HG02973 (cell line): ENCODE data around the gene MSI2.

Experiments used
- ATAC-seq: cut with Tn5 transposase; IDR thresholded peaks from one replicate; pipeline ENCODE4 v1.9.1; 2021; ENCODE audit warnings: moderate library complexity; ENCODE audit not compliant: unreplicated experiment

The MSI2 gene

DNA sequence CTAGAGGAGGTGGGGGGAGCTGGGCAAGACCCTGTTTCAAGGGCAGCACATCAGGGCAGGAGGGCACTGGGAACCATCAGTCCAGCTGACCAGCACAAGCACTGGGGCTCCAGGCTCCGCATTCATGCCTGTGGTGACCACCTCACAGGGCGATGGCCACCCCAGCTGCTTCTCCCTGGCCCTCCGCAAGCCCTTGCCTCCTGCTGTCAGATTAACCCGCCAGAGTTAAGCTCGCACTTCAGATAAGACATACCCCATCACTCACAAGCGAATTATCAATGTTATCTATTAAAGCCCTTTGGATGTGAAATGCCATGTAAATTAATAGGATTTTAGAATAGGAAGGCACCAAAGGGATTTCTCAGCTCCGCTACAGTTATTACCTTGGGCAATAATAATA lies 383.8 kb downstream of the MSI2 start:
- ATAC-seq = no peak

GRCh38 chr17:57641761-57642160 lies 385.4 kb downstream of the MSI2 start:
- no peak for ATAC-seq

DNA sequence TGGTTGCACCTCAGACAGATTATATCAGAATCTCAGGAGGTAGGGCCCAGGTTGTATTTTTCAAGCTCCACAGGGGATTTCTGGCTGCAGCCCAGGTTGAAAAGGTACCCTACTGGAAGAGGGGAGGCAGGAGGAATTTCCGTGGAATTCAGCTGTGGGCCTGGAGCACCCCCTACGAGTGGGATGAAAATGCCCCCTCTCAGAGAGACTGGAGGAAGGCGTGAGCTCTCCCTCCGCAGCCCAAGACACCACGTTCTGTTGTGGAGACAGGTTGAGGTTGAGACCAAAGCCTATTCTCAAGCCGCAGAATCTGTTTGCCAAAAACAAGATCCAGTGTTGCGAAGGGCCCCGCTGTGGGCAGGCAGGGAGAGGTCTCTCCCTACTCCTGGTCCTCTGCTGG lies 386.7 kb downstream of the MSI2 start:
- ATAC-seq = no peak

DNA sequence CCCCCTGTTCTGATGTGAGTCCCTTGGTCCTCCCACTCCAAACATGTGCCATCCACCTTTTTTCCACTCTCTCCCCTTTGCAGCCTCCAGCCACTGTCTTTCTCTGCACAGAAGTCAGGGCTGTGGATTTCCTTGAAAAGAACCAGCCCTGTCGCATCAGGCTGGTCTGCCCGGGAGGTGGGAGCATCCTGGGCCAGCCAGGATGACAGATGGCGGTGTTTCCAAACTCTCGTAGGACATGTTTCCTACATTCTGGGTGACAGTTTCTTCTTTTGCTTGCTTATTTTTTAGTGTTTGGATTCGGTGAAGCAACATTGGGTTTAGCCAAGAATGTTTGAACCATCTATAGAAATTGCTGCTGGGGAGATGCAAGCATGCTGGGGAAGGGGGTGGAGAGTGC lies 388.0 kb downstream of the MSI2 start:
- ATAC-seq = no peak

DNA sequence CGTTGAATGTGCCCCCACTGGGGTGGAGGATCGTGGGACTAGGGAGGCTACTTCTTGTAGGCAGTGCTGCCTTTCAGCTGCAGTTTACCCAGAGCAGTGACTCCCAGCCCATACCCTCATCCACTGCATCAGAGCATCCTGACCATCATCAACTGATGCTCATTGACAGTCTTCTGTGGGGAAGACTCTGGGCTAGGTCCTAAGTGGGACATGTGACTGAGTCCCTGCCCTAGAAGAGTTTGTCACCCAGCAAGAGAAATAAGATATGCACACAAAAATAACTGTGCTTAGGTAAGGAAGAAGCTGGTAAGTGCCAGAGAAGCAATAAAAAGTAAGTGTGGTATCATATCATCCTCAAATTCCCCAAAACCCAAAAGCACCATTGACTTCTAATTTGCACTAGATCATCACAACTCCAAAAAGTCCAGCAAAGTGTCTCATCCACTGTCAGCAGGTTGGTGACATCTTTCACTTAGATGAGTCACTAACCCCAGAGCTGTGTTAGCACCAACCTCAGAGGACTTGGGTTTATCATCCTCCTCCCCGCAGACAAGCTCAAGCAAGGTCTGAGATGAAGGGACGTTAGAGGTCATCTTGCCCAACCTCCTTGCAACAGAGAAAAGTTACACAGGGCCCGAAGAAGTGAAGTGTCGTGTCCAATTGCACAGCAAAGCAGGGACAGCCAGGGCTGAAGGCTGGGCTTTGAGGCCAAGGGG lies 389.8 kb downstream of the MSI2 start:
- no peak for ATAC-seq

- no peak for ATAC-seq
These were observed 392.4 kb downstream of the MSI2 start for GRCh38 chr17:57648720-57649119.

GRCh38 chr17:57649191-57649590 lies 392.9 kb downstream of the MSI2 start:
- no peak for ATAC-seq

DNA sequence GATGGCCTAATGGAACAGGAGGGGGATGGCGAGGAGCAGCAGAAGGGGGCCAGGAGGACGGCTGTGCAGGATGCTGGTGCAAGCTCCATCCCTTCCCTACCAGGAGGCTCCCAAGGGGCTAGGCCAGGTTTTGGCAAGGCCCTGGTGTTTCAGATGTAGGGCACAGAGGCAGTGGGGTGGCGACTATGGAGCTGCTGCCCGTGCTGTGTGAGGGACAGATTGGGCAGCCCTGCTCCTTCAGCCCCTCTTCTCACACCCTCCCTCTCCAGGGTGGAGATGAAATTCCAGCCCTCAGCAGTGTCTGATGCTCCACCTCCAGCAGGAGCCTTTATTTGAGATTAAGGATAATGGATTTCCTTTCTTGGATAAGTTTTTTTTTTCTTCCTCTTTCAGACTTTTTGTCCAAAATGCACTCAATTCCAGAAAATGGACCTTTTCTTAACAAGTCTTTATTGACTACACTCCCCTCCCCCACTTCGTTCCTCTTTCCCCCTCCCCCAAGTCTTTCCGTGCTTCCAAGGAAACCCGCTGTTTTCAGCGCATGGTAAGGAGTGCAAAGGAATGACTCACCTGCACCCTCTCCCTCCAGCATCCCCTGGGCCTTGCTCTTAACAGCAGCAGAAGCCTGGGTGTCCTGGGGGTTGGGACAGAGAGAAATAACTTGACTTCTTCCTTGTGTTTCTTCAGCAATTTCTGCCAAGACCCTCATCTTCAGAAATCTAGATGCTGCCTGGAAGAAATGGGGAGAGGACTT lies 393.6 kb downstream of the MSI2 start:
- ATAC-seq = no peak

DNA sequence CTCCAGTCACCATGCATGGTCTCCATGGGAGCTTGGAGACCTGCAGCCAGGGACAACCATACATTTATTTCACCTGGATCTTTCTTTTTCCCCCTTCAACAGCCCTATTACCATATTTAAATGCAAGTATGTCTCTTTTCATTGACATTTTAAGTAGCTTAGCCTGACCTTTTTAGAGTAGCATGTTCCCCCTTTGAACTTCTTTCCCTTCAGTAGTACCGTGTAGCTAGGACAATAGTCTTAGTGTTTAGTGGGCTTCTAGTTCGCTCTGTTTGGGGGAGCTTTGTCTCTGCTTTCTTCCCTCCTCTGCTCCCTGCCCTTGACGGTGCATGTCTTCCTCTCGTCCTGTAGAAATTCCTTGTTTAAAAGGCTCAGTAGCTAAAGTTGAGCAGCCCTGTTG lies 394.2 kb downstream of the MSI2 start:
- no peak for ATAC-seq

- no peak for ATAC-seq
These were observed 395.1 kb downstream of the MSI2 start for GRCh38 chr17:57651451-57651850.

DNA sequence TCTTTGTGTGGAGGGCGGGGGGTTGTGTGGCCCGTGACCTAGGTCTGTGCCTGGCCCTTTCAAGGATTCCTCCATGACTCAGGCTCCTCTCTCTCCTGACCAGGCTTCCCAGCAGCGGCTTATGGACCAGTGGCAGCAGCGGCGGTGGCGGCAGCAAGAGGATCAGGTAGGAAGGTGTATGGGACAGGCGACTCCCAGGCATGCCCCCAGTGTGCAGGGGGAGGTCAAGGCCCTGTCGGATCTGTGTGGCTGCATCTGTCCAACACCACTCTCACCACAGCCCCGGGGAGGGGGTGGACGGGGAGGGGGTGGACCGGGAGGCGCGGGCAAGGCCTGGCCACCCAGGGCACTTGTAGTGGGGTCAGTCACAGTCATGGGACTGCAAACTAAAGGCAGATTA lies 395.7 kb downstream of the MSI2 start:
- ATAC-seq = no peak

DNA sequence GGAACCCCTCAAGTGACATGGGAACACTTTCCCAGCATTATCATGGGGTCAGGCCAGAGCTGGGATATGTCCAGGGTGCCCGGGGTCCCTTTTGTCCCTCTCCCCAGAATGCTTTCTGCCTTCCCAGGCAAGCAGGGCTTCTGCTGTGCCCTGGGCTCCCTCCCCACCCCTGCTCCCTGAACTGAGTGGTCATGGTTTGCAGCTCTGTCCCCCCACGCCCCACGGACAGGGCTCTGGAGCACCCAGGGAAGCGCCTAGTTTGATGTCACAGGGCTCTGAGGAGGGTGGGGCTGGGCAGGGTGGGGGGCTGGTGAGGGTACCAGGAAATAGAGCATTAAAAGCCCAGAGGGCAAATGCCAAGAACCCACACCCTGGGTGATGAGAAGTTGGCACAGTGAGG lies 396.5 kb downstream of the MSI2 start:
- ATAC-seq = no peak

GRCh38 chr17:57653279-57653678 lies 397.0 kb downstream of the MSI2 start:
- ATAC-seq = no peak

DNA sequence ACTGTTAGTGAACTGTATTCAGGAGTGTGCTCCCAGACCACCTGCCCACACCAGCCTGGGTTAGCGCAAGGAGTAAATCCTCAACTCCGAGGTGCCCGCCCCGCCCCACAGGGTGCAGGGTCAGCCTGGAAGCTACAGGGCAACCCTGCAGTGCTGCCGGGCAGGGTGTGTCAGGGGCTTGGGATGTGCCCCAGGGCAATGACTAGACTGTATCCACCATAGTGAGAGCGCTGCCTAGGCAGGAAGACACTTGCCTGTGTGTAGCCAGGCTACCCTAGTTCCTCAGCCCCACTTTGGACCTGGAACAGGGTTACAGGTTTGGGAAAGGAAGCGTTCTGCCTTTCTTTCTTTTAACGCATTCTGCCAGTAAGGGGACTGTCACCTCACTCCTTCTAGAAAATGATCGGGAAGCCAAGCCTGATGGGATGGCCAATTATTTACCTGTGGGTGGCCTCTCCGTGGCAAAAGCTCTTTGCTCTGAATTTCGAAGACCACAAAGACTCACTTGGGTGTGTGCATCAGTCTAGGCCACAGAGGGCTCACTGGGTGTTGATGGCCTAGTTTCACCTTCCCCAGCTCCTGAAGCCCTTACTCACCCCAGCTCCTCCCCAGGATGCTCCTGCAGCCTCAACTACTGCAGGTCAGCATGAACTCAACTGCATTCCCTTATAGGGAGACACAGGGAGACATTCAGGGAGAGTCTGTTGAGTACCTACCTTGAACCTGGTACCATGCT lies 397.9 kb downstream of the MSI2 start:
- no peak for ATAC-seq

GRCh38 chr17:57655553-57655952 lies 399.2 kb downstream of the MSI2 start:
- no peak for ATAC-seq

- ATAC-seq = no peak
These were observed 400.9 kb downstream of the MSI2 start for GRCh38 chr17:57657211-57657610.

- no peak for ATAC-seq
These were observed 405.7 kb downstream of the MSI2 start for GRCh38 chr17:57662041-57662440.

- no peak for ATAC-seq
These were observed 406.5 kb downstream of the MSI2 start for GRCh38 chr17:57662644-57663308.

GRCh38 chr17:57663326-57664070 lies 407.2 kb downstream of the MSI2 start:
- ATAC-seq = no peak

- no peak for ATAC-seq
These were observed 408.8 kb downstream of the MSI2 start for GRCh38 chr17:57665128-57665527.

DNA sequence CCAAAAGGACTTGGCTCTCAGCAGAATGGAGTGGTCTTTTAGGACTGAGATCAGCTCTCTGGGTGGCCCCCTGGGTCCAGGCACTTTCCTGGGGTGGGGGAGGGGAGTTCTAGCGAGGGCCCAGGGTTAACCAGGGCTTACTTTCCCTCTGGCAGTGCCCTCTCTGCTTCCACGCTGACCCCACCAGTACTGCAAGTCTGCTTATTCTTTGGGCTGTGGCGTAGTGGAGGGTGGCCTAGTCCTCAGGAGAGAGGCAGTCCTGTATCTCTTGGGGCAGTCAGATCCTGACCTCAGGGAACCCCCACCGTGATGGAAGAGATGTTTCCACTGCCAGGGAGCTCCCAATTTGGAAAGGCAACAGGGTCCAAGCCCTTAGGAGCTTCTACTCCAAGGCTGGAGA lies 409.4 kb downstream of the MSI2 start:
- ATAC-seq = no peak
